GM23338 (cell line): ENCODE results near the gene UNC5C. TPM values are rescaled to one million over a fixed set of nuclear protein-coding genes. Genes with fewer than 3 reads are reported as not detected.

Source experiments
- ATAC-seq: fragments of 200-7000 bp; cut with Tn5 transposase; 3 replicates; pipeline ENCODE4 v1.9.1; 2020
- DNase-seq: peaks from one replicate; pipeline ENCODE4 v3.0.0-alpha.2; 2015; ENCODE audit warnings: low spot score
- H2AFZ ChIP-seq: fragments of 200-600 bp; sonication (generic); 2 replicates; pipeline ENCODE4 v1.8.0; 2016; ENCODE audit warnings: antibody characterized with exemption, mild to moderate bottlenecking, moderate library complexity
- H3F3A ChIP-seq: fragments of 200-600 bp; sonication (generic); replicated peaks from 2 replicates; pipeline ENCODE4 v1.8.0; 2017; ENCODE audit warnings: antibody characterized with exemption, mixed run types, low read depth
- H3K27ac ChIP-seq: fragments of 200-600 bp; sonication (generic); 2 replicates; pipeline ENCODE4 v1.6.1; 2016; ENCODE audit warnings: low read depth
- H3K27me3 ChIP-seq: fragments of 200-600 bp; sonication (generic); 2 replicates; pipeline ENCODE4 v1.8.0; 2016; ENCODE audit warnings: mild to moderate bottlenecking, mixed run types, moderate library complexity; ENCODE audit not compliant: insufficient read depth
- H3K36me3 ChIP-seq: fragments of 200-600 bp; sonication (generic); 2 replicates; pipeline ENCODE4 v1.8.0; 2016; ENCODE audit warnings: mild to moderate bottlenecking; ENCODE audit not compliant: insufficient read depth
- H3K4me1 ChIP-seq: fragments of 200-600 bp; sonication (generic); 2 replicates; pipeline ENCODE4 v1.8.0; 2016; ENCODE audit warnings: mild to moderate bottlenecking, moderate library complexity; ENCODE audit not compliant: insufficient read depth
- H3K4me2 ChIP-seq: fragments of 200-600 bp; sonication (generic); 2 replicates; pipeline ENCODE4 v1.7.1; 2017; ENCODE audit warnings: mixed run types
- H3K4me3 ChIP-seq: fragments of 200-600 bp; sonication (generic); 2 replicates; pipeline ENCODE4 v1.6.1; 2016; ENCODE audit warnings: mixed run types
- H3K79me2 ChIP-seq: fragments of 200-600 bp; sonication (generic); replicated peaks from 2 replicates; pipeline ENCODE4 v1.8.0; 2017; ENCODE audit warnings: mild to moderate bottlenecking; ENCODE audit not compliant: insufficient read depth
- H3K9me2 ChIP-seq: fragments of 200-600 bp; sonication (generic); 2 replicates; pipeline ENCODE4 v1.8.0; 2017; ENCODE audit not compliant: insufficient read depth
- H4K20me1 ChIP-seq: fragments of 200-600 bp; sonication (generic); replicated peaks from 2 replicates; pipeline ENCODE4 v1.8.0; 2017; ENCODE audit warnings: mild to moderate bottlenecking; ENCODE audit not compliant: insufficient read depth
- H3K27ac Mint-ChIP-seq: 2 replicates; pipeline ENCODE4 v1.8.0; 2020; ENCODE audit warnings: inconsistent platforms, mild to moderate bottlenecking, moderate library complexity, mixed read lengths
- H3K27me3 Mint-ChIP-seq: 3 replicates; pipeline ENCODE4 v1.8.0; 2022; ENCODE audit warnings: low read depth, mild to moderate bottlenecking, moderate library complexity, mixed read lengths, inconsistent platforms; ENCODE audit not compliant: insufficient read depth, poor library complexity
- H3K36me3 Mint-ChIP-seq: 3 replicates; pipeline ENCODE4 v1.8.0; 2021; ENCODE audit warnings: low read depth, mild to moderate bottlenecking, inconsistent platforms, moderate library complexity, mixed read lengths
- H3K4me1 Mint-ChIP-seq: 3 replicates; pipeline ENCODE4 v1.8.0; 2020; ENCODE audit warnings: mild to moderate bottlenecking, inconsistent platforms, mixed read lengths
- H3K4me3 Mint-ChIP-seq: 3 replicates; pipeline ENCODE4 v1.8.0; 2021; ENCODE audit warnings: moderate library complexity, mild to moderate bottlenecking, inconsistent platforms, mixed read lengths
- H3K9me3 Mint-ChIP-seq: 3 replicates; pipeline ENCODE4 v1.8.0; 2020; ENCODE audit warnings: moderate library complexity, mild to moderate bottlenecking, inconsistent platforms, mixed read lengths
- CREB1 ChIP-seq: fragments of 250-450 bp; sonication (Bioruptor Pico); IDR thresholded peaks from 2 replicates; pipeline ENCODE4 v1.5.0; 2020; ENCODE audit warnings: low read depth, mild to moderate bottlenecking, moderate library complexity
- EZH2 ChIP-seq: fragments of 200-600 bp; sonication (generic); IDR thresholded peaks from one replicate; pipeline ENCODE4 v1.8.0; 2017; ENCODE audit warnings: antibody characterized with exemption, mild to moderate bottlenecking, low read depth; ENCODE audit not compliant: unreplicated experiment
- EZH2phosphoT487 ChIP-seq: fragments of 200-600 bp; sonication (generic); IDR thresholded peaks from one replicate; pipeline ENCODE4 v1.8.1; 2018; ENCODE audit warnings: antibody characterized with exemption; ENCODE audit not compliant: unreplicated experiment
- JUNB ChIP-seq: IDR thresholded peaks from one replicate; pipeline ENCODE4 v1.6.1; 2016; ENCODE audit warnings: antibody characterized with exemption; ENCODE audit not compliant: unreplicated experiment
- NANOG ChIP-seq: IDR thresholded peaks from 2 replicates; pipeline ENCODE4 v1.6.1; 2016; ENCODE audit warnings: antibody characterized with exemption, borderline replicate concordance
- POLR2AphosphoS5 ChIP-seq: IDR thresholded peaks from 2 replicates; pipeline ENCODE4 v1.6.1; 2016; ENCODE audit warnings: antibody characterized with exemption, low read depth
- STAT1 ChIP-seq: IDR thresholded peaks from one replicate; pipeline ENCODE4 v1.6.1; 2016; ENCODE audit warnings: antibody characterized with exemption; ENCODE audit not compliant: unreplicated experiment
- ZNF114 ChIP-seq: fragments of 250-450 bp; sonication (Bioruptor Pico); IDR thresholded peaks from 2 replicates; pipeline ENCODE4 v1.5.0; 2020; ENCODE audit warnings: mild to moderate bottlenecking, moderate library complexity
- ZNF331 ChIP-seq: fragments of 250-450 bp; sonication (Bioruptor Pico); IDR thresholded peaks from 2 replicates; pipeline ENCODE4 v1.5.0; 2020; ENCODE audit warnings: low read depth, mild to moderate bottlenecking, moderate library complexity
- polyA plus RNA-seq: library from polyadenylated mRNA; unstranded; fragments of >200 nt; fragmentation: Nextera tagmentation; extraction: Ambion mirVana; gene quantifications from 2 replicates; pipeline ENCODE4 v1.2.1, GENCODE V29; 2016
- total RNA-seq: library from RNA; depleted of rRNA; stranded (reverse); fragments of >200 nt; shearing (Covaris generic); gene quantifications from 2 replicates; pipeline ENCODE4 v1.2.3, GENCODE V29; 2014
- TF ChIP-seq, protein P1 (sequence below): IDR thresholded peaks from 2 replicates; pipeline ENCODE4 v1.6.1; 2016; ENCODE audit warnings: antibody characterized with exemption
- TF ChIP-seq, protein P2 (sequence below): fragments of 250-450 bp; sonication (Bioruptor Pico); IDR thresholded peaks from 2 replicates; pipeline ENCODE4 v1.5.0; 2020; ENCODE audit warnings: mild to moderate bottlenecking, moderate library complexity
- TF ChIP-seq, protein P3 (sequence below): IDR thresholded peaks from one replicate; pipeline ENCODE4 v1.6.1; 2018; ENCODE audit warnings: antibody characterized with exemption; ENCODE audit not compliant: unreplicated experiment
- TF ChIP-seq, protein P4 (sequence below), 2 experiments: fragments of 200-600 bp in 1 of 2; sonication (generic) in 1 of 2; conservative IDR thresholded peaks; 2 replicates each; pipeline versions ENCODE4 v1.5.1 to v1.6.1; 2016 to 2017; ENCODE audit warnings: antibody characterized with exemption in 2 of 2, low read depth in 2 of 2, mild to moderate bottlenecking in 2 of 2, moderate library complexity in 1 of 2

UNC5C gene
- total and polyA plus RNA-seq, 2 experiments from 2014 or later, result 0.08 to 0.21 TPM

DNA sequence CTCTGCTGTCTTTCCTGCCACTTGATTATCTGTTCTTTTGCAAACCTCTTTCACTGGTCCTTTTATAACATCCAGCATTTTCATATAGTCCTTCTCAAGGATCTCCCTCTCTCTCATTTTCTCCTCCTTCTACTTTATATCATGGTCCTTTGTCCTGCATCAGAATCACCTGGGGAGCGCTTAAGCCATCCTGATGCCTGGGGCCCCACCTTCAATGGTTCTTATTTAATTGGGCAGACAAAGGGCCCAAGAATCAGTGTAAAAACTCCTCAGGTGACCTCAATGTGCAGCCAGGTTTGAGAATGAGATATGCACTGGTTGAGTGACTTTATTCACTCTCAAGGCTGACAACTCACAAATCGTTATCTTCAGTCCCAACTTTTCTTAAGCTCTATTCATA is 283.9 kb downstream of the UNC5C start:
- no peak overlapping the region for H3K4me3 Mint-ChIP-seq
- no peak overlapping the region for H3K27ac Mint-ChIP-seq
- Histone ChIP-seq H3K79me2 (no peaks in the 10 kb centered on the region), H4K20me1 (no peaks in the 10 kb centered on the region), H3K9me2 (no peaks in the 10 kb centered on the region), H3K4me1 (no peaks in the 10 kb centered on the region), H3K4me2 (no peak overlapping the region), H3K4me3 (no peak overlapping the region), H3F3A (no peaks in the 10 kb centered on the region), H3K27me3 (no peaks in the 10 kb centered on the region), H3K36me3 (no peaks in the 10 kb centered on the region), H3K27ac (no peak overlapping the region), H2AFZ (no peak overlapping the region)
- no peaks in the 10 kb centered on the region for H3K36me3 Mint-ChIP-seq
- no peaks in the 10 kb centered on the region for H3K9me3 Mint-ChIP-seq
- DNase-seq, result peak; percentile 28
- TF ChIP-seq STAT1 (no peak), ZNF114 (CRISPR knock-in tag) (no peak), NANOG (no peak), EZH2 (no peak), JUNB (no peak), EZH2phosphoT487 (no peak), CREB1 (no peak), ZNF331 (CRISPR knock-in tag) (no peak), POLR2AphosphoS5 (no peak)
- TF ChIP-seq, protein P1, sequence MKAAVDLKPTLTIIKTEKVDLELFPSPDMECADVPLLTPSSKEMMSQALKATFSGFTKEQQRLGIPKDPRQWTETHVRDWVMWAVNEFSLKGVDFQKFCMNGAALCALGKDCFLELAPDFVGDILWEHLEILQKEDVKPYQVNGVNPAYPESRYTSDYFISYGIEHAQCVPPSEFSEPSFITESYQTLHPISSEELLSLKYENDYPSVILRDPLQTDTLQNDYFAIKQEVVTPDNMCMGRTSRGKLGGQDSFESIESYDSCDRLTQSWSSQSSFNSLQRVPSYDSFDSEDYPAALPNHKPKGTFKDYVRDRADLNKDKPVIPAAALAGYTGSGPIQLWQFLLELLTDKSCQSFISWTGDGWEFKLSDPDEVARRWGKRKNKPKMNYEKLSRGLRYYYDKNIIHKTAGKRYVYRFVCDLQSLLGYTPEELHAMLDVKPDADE, result no peak
- TF ChIP-seq, protein P2, sequence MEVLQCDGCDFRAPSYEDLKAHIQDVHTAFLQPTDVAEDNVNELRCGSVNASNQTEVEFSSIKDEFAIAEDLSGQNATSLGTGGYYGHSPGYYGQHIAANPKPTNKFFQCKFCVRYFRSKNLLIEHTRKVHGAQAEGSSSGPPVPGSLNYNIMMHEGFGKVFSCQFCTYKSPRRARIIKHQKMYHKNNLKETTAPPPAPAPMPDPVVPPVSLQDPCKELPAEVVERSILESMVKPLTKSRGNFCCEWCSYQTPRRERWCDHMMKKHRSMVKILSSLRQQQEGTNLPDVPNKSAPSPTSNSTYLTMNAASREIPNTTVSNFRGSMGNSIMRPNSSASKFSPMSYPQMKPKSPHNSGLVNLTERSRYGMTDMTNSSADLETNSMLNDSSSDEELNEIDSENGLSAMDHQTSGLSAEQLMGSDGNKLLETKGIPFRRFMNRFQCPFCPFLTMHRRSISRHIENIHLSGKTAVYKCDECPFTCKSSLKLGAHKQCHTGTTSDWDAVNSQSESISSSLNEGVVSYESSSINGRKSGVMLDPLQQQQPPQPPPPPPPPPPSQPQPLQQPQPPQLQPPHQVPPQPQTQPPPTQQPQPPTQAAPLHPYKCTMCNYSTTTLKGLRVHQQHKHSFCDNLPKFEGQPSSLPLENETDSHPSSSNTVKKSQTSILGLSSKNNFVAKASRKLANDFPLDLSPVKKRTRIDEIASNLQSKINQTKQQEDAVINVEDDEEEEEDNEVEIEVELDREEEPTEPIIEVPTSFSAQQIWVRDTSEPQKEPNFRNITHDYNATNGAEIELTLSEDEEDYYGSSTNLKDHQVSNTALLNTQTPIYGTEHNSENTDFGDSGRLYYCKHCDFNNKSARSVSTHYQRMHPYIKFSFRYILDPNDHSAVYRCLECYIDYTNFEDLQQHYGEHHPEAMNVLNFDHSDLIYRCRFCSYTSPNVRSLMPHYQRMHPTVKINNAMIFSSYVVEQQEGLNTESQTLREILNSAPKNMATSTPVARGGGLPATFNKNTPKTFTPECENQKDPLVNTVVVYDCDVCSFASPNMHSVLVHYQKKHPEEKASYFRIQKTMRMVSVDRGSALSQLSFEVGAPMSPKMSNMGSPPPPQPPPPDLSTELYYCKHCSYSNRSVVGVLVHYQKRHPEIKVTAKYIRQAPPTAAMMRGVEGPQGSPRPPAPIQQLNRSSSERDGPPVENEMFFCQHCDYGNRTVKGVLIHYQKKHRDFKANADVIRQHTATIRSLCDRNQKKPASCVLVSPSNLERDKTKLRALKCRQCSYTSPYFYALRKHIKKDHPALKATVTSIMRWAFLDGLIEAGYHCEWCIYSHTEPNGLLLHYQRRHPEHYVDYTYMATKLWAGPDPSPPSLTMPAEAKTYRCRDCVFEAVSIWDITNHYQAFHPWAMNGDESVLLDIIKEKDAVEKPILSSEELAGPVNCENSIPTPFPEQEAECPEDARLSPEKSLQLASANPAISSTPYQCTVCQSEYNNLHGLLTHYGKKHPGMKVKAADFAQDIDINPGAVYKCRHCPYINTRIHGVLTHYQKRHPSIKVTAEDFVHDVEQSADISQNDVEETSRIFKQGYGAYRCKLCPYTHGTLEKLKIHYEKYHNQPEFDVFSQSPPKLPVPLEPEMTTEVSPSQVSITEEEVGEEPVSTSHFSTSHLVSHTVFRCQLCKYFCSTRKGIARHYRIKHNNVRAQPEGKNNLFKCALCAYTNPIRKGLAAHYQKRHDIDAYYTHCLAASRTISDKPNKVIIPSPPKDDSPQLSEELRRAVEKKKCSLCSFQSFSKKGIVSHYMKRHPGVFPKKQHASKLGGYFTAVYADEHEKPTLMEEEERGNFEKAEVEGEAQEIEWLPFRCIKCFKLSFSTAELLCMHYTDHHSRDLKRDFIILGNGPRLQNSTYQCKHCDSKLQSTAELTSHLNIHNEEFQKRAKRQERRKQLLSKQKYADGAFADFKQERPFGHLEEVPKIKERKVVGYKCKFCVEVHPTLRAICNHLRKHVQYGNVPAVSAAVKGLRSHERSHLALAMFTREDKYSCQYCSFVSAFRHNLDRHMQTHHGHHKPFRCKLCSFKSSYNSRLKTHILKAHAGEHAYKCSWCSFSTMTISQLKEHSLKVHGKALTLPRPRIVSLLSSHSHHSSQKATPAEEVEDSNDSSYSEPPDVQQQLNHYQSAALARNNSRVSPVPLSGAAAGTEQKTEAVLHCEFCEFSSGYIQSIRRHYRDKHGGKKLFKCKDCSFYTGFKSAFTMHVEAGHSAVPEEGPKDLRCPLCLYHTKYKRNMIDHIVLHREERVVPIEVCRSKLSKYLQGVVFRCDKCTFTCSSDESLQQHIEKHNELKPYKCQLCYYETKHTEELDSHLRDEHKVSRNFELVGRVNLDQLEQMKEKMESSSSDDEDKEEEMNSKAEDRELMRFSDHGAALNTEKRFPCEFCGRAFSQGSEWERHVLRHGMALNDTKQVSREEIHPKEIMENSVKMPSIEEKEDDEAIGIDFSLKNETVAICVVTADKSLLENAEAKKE (CRISPR knock-in tag), result no peak
- TF ChIP-seq, protein P3, sequence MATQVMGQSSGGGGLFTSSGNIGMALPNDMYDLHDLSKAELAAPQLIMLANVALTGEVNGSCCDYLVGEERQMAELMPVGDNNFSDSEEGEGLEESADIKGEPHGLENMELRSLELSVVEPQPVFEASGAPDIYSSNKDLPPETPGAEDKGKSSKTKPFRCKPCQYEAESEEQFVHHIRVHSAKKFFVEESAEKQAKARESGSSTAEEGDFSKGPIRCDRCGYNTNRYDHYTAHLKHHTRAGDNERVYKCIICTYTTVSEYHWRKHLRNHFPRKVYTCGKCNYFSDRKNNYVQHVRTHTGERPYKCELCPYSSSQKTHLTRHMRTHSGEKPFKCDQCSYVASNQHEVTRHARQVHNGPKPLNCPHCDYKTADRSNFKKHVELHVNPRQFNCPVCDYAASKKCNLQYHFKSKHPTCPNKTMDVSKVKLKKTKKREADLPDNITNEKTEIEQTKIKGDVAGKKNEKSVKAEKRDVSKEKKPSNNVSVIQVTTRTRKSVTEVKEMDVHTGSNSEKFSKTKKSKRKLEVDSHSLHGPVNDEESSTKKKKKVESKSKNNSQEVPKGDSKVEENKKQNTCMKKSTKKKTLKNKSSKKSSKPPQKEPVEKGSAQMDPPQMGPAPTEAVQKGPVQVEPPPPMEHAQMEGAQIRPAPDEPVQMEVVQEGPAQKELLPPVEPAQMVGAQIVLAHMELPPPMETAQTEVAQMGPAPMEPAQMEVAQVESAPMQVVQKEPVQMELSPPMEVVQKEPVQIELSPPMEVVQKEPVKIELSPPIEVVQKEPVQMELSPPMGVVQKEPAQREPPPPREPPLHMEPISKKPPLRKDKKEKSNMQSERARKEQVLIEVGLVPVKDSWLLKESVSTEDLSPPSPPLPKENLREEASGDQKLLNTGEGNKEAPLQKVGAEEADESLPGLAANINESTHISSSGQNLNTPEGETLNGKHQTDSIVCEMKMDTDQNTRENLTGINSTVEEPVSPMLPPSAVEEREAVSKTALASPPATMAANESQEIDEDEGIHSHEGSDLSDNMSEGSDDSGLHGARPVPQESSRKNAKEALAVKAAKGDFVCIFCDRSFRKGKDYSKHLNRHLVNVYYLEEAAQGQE, result no peak
- TF ChIP-seq, protein P4, sequence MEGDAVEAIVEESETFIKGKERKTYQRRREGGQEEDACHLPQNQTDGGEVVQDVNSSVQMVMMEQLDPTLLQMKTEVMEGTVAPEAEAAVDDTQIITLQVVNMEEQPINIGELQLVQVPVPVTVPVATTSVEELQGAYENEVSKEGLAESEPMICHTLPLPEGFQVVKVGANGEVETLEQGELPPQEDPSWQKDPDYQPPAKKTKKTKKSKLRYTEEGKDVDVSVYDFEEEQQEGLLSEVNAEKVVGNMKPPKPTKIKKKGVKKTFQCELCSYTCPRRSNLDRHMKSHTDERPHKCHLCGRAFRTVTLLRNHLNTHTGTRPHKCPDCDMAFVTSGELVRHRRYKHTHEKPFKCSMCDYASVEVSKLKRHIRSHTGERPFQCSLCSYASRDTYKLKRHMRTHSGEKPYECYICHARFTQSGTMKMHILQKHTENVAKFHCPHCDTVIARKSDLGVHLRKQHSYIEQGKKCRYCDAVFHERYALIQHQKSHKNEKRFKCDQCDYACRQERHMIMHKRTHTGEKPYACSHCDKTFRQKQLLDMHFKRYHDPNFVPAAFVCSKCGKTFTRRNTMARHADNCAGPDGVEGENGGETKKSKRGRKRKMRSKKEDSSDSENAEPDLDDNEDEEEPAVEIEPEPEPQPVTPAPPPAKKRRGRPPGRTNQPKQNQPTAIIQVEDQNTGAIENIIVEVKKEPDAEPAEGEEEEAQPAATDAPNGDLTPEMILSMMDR (conservative IDR thresholded peaks at IDR 0.05; ENCODE audit: low read depth in 2 of 2), result no peak
- ATAC-seq, result no peak
- no peaks in the 10 kb centered on the region for H3K27me3 Mint-ChIP-seq
- no peaks in the 10 kb centered on the region; the same call in 2 of the 3 replicates for H3K4me1 Mint-ChIP-seq
